Hindlimb muscle (tissue), 1 donor: ENCODE results near the gene DDX39B. TPM values are rescaled to one million over a fixed set of nuclear protein-coding genes. Genes with fewer than 3 reads are reported as not detected.
A peak's percentile ranks its signal among the peaks of the same experiment; 100 is the strongest.
"Not testable (repeated sequence)": the region's sequence is repeated elsewhere in the genome, so short reads cannot be mapped to it uniquely, and the experiment has no call there.

Experiments used
- DNase-seq: peaks from one replicate; pipeline ENCODE4 v3.0.0-alpha.2; 2013
- polyA plus RNA-seq: library from polyadenylated mRNA; unstranded; fragments of 120-200 nt; gene quantifications from one replicate; pipeline ENCODE4 v1.2.1, GENCODE V29; 2013; ENCODE audit not compliant: insufficient read length

The DDX39B gene
- polyA plus RNA-seq, 1 donor, result 420 TPM

DNA sequence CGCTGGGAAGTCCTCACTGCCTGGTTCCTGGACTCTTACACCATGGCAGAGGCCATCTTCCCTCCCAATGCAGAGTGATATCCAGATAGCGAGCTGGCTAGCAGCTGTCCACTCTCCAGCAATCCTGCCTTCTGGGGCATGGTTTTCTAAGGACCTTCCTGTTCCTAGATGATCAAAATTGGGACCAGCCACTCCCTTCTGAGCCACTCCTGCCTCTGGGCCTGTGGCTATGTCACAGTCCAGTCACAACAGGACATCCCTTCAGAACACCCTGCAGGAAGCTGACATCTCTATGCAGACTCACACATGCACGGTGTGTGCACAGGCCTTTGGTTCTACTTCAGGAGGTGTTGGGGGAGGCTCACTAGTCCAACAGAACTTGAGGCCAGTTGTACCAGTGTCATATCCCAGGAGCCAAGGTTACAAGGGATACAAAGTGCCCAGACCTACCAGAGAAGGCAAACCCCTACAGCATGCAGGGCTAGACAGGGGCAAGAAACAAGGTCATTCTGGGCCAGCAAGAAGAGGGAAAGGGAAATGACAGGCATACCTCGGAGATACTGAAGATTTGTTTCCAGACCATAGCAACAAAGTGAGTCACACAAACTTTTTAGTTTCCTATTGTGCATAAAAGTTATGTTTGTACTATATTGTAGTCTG is 15.7 kb downstream of the DDX39B start:
- DNase-seq, result no peak

- no peak for DNase-seq
Measured at GRCh38 chr6:31525553-31525931, 16.3 kb downstream of the DDX39B start.

DNA sequence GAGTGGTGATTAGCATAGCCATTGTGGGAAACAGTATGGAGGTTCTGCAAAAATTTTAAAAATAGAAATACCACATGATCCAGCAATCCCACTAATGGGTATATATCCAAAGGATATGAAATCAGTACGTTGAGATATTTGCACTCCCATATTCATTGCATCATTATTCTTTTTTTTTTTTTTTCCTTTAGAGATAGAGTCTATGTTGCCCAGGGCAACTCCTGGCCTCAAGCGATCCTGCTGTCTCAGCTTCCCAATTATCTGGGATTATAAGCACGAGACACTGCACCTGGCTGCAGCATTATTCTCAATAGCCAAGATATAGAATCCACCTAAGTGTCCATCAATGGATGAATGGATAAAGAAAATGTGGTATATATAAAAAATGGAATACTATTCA is 20.0 kb downstream of the DDX39B start:
- DNase-seq, result no peak

GRCh38 chr6:31513456-31514165 is 28.2 kb downstream of the DDX39B start:
- DNase-seq, result no peak

DNA sequence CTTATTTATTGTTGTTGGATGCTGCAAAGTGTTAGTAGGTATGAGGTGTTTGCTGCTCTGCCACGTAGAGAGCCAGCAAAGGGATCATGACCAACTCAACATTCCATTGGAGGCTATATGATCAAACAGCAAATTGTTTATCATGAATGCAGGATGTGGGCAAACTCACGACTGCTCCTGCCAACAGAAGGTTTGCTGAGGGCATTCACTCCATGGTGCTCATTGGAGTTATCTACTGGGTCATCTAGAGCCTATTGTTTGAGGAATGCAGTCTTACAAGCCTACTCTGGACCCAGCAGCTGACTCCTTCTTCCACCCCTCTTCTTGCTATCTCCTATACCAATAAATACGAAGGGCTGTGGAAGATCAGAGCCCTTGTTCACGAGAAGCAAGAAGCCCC is 31.8 kb downstream of the DDX39B start:
- DNase-seq, result no peak

- DNase-seq, result not testable (repeated sequence)
Measured at GRCh38 chr6:31509036-31509435, 32.8 kb downstream of the DDX39B start.

DNA sequence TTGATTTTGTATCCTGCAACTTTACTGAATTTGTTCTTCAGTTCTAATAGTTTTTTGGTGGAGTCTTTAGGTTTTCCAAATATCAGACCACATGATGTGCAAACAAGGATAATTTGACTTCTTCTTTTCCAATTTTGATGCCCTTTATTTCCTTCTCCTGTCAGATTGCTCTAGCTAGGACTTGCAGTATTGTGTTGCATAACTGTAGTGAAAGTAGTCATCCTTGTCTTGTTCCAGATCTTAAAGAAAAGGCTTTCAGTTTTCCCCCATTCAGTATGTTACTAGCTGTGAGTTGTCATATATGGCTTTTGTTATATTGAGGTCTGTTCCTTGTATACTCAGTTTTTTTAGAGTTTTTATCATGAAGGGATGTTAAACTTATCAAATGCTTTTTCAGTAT is 39.2 kb downstream of the DDX39B start:
- DNase-seq, result no peak

DNA sequence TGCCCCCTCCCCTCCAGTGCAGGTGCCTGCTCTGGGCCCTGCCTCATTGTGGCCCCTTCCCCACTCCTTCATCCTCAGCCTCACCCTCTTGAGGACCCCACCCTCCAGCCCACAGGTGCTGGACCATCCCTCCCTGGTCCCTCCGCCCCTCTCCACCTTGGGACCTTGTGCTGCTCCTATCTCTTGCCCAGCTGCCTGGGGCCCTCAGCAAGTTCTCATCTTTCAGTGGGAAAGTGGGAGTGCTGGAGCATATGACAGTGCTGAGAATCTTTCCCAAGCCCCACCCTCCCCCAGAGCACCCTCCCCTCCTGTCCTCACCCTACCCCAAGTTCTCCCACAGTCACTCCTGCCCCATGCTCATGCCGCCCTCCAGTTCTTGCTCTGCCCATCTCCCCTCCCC is 42.2 kb downstream of the DDX39B start:
- not testable (repeated sequence) for DNase-seq

DNA sequence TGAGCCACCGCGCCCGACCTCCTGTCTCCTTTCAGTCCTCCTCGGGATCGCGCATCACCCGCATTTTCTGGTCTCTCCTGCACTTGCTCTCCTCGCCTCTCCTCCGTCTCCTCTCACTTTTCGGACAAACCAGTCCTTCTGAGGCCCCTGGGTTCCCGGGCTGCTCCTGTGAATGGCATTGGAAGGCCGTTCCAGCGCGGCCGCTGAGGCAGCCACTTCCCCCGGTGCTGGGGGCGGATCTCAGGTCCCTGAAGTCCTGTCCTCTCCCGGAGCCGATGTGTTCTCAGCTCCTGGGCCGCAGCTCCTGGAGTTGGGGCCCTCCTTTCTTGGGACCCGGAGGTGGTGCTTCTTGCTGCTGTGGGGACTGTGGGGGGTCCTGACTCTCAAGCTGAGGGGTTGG is 43.1 kb downstream of the DDX39B start:
- no peak for DNase-seq

- peak; percentile 66 for DNase-seq
Measured at GRCh38 chr6:31497531-31498476, 44.0 kb downstream of the DDX39B start, which contains the start of gene MICB. Gene MICB, plus strand, starts transcription at chr6:31498145. Its CDS starts 49 bp downstream, at chr6:31498194.

DNA sequence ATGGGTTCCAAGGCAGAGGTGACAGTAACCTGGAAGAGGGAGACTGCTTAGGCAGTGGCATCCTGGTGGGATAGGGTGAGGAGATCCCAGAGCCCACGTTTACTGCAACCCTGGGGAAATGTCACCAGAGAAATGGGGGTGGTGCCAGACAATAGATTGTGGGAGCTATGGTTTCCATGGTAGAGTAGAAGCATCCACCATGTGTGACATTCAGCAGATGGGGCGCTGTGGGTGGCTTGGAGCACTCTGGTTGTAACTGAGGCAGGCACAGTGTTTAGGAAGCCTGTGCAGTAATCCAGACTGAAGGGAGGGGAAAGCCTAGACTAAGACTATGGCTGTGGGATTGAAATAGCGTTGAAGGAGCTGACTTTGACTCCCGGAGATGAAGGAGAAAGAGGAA is 45.0 kb downstream of the DDX39B start:
- not testable (repeated sequence) for DNase-seq

DNA sequence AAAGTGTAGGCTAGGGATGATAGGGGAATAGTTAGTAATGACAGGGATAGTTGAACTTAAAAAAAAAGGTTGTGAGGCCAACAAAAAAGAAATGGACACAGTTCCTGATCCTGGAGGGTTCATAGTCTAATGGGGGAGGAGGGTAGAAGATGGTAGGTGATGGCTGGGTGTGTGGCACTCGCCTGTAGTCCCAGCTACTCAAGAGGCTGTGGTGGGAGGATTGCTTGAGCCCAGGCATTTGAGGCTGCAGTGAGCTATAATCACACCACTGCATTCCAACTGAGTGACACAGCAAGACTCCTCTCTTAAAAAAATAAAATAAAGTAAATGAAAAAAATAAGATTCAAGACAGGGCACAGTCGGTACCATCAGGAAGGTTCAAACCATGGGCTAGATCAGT is 46.2 kb downstream of the DDX39B start:
- DNase-seq, result no peak

DNA sequence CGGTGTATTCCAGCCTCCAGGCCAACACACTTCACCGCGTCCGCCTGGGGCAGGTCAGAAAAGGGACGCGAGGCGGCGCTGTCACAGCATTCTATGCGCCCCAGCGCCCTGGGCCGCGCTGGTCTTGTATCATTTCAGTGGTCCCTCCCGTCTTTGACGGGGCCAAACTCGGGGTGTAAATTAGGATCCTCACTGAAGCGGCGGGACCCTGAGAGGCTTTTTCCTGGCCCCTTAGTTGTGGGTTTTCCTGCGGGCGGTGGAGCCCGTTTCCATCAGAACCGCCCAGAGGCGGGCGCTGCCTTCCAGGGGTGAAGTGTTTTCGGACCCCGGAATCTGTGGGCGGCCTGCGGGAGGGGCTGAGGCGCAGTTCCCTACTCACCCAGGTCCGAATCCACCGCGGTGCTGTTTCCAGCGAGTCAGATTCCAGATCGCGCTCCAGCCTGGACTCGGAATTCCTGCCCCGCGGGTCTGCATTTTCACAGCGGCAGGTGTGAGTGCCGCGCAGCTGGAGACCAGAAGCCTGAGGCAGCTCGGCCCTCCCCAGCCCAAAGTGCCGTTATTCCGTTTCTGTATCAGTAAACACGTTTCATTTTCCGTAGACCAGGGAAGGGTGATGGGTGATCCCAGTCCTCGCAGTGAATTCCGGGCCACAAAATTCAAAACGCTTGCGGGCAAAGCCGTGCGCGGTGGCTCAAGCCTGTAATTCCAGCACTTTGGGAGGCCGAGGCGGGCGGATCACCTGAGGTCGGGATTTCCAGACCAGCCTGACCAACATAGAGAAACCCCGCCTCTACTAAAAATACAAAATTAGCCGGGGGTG is 47.7 kb downstream of the DDX39B start:
- DNase-seq, result peak; percentile 38

DNA sequence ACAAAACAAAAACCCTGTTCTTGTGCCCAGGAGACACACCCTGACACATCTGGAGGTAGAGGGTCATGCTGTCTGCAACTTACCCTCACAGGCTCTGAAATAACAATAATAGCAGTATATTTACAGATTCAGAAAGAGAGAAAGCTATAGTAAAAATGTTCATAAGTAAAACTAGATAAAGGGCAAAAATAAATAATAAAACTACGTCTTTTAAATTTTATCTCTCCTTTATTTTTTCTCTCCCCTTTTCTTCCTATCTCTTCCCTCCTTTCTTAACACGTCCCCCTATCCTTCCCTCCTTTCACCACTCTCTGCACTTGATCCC is 48.3 kb downstream of the DDX39B start:
- DNase-seq, result not testable (repeated sequence)

DNA sequence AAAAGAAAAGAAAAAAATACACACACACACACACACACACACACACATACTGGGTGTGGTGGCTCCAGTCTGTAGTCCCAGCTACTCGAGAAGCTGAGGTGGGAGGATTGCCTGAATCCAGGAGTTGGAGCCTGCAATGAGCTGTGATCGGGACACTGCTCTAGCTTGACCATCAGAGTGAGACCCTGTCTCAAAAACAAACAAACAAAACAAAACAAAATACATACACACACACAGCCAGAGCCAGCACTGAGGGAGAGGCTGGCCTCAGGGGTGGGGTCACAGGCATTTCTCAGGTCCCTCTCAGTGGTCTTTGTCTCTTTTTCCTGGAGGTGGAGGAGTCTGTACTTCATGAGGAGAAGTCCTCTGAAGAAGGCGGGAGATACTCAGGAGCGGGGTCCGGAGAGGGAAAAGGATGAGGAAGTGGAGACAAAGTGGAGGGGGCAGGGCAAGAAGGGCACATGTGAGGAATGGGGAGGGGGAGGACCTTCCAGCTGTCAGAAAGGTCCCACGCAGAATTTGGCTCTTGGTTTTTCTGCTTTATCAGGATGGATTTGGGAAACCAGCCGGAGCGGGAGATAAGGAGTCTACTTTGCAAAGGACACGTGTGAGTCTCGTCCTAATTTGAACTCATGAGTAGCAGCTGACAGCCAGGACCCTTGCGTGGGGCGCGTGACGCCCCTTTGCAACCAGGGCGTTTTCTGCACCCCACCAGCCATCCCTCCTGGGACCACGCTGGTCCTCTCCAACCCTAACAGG is 51.5 kb downstream of the DDX39B start:
- DNase-seq, result no peak

DNA sequence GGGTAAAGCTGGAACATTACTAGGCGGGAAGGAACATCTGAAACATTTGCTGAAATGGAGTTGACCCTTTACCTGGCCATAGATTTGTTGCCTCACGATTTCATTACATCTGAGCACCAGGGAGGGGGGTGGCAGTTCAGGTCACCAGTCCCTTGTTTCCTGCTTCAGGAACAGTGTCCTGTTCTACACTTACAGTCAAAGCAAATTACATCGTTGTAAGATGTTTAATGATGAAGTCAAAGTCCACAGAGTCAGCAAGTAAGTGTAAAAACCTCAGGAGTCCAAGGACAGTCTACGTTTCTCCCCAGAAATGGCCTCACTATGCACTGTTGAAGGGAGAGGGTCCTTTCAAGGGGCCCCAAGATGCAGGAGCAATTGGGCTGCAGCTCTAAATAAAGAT is 52.7 kb downstream of the DDX39B start:
- no peak for DNase-seq

GRCh38 chr6:31487674-31488073 is 54.1 kb downstream of the DDX39B start:
- not testable (repeated sequence) for DNase-seq

DNA sequence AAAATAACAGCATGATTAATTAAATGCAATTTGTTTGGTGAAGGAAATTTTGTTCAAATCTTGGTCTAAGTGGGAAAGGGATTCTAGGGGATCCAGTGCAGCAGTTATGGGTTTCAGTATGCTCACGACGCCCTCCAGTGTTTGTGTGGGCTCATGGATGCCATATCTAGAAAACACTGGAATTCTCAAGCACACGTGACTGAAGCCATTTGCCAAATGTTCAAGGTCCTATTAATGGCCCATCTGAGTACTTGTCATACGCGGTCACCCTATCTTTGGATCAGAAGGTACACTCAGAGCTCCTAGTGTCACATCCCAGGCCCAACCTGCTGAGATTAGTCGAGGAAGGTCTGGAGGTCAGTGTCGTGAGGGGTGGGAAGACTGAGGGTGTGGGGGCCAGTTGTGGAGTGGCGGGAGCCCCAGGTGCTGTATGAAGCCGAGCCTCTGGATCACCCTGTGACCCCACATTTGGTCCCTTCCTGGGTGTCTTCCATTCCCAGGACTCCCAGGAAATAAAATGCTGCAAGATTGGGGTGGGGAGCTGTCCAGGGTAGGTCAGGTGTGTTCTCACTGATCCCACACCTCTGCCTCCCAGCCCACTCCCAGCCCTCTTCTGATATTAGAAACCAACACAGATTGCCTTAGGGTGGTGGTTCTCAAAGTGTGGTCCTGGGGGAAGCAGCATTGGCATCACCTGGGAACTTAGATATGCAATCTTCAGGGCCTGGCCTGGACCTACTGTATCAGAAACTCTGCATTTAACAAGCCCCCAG is 55.6 kb downstream of the DDX39B start:
- DNase-seq, result not testable (repeated sequence)

GRCh38 chr6:31485055-31485454 is 56.7 kb downstream of the DDX39B start:
- no peak for DNase-seq

DNA sequence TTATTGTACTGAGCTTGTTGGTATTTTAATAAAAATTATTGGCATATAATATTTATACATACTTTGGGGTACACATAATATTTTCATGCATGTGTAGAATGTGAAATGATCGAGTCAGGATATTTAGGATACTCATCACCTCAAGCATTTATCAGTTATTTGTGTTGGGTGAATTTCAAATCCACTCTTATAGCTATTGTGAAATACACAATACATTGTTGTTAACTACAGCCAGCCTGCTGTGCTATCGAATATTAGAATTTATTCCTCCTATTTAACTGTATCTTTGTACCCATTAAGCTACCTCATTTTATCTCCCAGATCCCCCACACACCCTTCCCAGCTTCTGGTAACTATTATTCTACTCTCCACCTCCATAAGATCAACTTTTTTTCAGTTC is 58.4 kb downstream of the DDX39B start:
- no peak for DNase-seq

GRCh38 chr6:31480574-31480973 is 61.2 kb downstream of the DDX39B start:
- DNase-seq, result no peak
